ENCODE measurements around the gene FAM32A. TPM values are rescaled to one million over a fixed set of nuclear protein-coding genes. Genes with fewer than 3 reads are reported as not detected.

Gene FAM32A
- polyA plus RNA-seq, 1 of the 3 experiments (the other 2 are of a cell fraction) = 156 TPM

DNA sequence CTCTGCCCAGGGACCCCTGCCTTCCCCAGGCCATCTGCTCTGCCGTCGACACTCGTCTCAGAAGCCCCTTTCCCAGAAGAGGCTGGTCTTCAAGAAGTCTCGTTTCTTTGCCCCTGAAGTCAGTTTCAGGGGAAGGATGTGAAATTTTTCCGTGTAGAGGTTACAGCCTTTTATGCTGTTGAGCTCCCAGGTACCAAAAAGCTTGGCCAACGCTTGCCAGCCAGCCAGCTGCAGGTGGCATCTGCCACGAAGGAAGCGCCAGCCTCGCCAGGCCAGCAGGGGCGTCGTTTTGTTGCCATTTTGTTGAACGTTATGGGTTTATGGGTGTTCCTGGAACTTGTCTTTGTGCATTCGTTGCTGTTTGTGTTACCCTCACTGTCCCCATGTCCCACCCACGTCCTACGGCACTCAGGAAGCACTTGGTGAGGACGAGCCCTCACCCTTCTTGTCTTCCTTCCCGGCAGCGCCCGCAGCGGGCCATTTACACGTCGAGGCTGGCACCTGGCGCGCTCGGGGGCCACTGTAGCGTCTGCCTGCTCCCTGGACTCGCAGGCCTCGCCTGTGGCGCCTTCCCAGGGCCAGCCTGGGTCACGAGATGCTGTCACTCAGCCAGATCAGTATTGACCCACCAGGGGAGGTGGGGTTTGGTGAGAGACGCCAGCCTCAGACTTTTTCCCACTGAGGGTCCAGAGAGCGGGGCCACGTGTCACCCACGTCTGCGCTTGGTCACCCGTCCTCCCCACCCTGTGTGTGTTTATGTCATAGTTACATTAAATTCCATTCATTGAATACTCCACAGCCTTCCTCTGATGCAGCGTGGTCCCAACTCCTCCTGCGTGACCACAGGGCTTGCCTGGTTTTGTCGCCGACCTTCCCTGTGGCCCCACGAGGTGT lies 49.6 kb downstream of the FAM32A start:
- Histone ChIP-seq H3K79me2 (ENCODE audit: insufficient read depth) (no peaks in the 10 kb centered on the region), H3F3A (replicated peaks; ENCODE audit: insufficient read depth) (no peaks in the 10 kb centered on the region), H3K36me3 (replicated peaks in 1 of 2; ENCODE audit: control insufficient read depth in 1 of 2, insufficient read depth in 2 of 2, low read length in 1 of 2) (peaks cover 14 to 45% of the 10 kb centered on the region in 2 experiments), H3K27me3 (ENCODE audit: insufficient read depth) (no peaks in the 10 kb centered on the region), H2AFZ (ENCODE audit: low read depth) (no peak overlapping the region), H3K4me1 (ENCODE audit: control insufficient read depth in 1 of 2, insufficient read depth in 2 of 2, low read depth in 1 of 2, low read length in 1 of 2) (no peaks in the 10 kb centered on the region), H3K9ac (no peak overlapping the region), H3K4me3 (ENCODE audit: low read depth in 2 of 2, low read length in 1 of 2) (no peak overlapping the region), H3K9me3 (no peaks in the 10 kb centered on the region), H3K27ac (ENCODE audit: low read depth in 2 of 2, low read length in 1 of 2) (no peak overlapping the region), H3K9me2 (no peaks in the 10 kb centered on the region), H4K20me1 (ENCODE audit: insufficient read depth) (no peaks in the 10 kb centered on the region), H3K4me2 (no peak overlapping the region)
- ChIA-PET POLR2A (interaction anchor here (0.6 kb wide), 1 partner anchor 71 kb away, joined by 3 read pairs; no protein-coding TSS in a partner anchor), CTCF (interaction anchor here (0.8 to 0.9 kb wide), 2 partner anchors 8 to 11 kb away, joined by 3 read pairs; no protein-coding TSS in a partner anchor)
- no peak for TF ChIP-seq POLR2AphosphoS5 (IDR thresholded peaks at IDR 0.05; ENCODE audit: low read depth, low read length)
- no peak for TF ChIP-seq TCF12 (IDR thresholded peaks at IDR 0.05)
- TF ChIP-seq, protein P1, sequence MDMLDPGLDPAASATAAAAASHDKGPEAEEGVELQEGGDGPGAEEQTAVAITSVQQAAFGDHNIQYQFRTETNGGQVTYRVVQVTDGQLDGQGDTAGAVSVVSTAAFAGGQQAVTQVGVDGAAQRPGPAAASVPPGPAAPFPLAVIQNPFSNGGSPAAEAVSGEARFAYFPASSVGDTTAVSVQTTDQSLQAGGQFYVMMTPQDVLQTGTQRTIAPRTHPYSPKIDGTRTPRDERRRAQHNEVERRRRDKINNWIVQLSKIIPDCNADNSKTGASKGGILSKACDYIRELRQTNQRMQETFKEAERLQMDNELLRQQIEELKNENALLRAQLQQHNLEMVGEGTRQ (IDR thresholded peaks at IDR 0.05; ENCODE audit: borderline replicate concordance, low read depth, low read length) = no peak
- TF ChIP-seq FOXJ3 (CRISPR knock-in tag; IDR thresholded peaks at IDR 0.05) = no peak
- no peak for TF ChIP-seq YY1 (IDR thresholded peaks at IDR 0.05; ENCODE audit: low read depth)
- TF ChIP-seq NRF1 (IDR thresholded peaks at IDR 0.05; ENCODE audit: low read depth, low read length) = no peak
- TF ChIP-seq, protein P2, sequence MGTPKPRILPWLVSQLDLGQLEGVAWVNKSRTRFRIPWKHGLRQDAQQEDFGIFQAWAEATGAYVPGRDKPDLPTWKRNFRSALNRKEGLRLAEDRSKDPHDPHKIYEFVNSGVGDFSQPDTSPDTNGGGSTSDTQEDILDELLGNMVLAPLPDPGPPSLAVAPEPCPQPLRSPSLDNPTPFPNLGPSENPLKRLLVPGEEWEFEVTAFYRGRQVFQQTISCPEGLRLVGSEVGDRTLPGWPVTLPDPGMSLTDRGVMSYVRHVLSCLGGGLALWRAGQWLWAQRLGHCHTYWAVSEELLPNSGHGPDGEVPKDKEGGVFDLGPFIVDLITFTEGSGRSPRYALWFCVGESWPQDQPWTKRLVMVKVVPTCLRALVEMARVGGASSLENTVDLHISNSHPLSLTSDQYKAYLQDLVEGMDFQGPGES (IDR thresholded peaks at IDR 0.05; ENCODE audit: low read depth, low read length) = no peak
- TF ChIP-seq FOXM1 (IDR thresholded peaks at IDR 0.05; ENCODE audit: low read depth) = no peak
- TF ChIP-seq TEAD4 (IDR thresholded peaks at IDR 0.05; ENCODE audit: borderline replicate concordance, insufficient read depth) = no peak
- TF ChIP-seq, protein P3, sequence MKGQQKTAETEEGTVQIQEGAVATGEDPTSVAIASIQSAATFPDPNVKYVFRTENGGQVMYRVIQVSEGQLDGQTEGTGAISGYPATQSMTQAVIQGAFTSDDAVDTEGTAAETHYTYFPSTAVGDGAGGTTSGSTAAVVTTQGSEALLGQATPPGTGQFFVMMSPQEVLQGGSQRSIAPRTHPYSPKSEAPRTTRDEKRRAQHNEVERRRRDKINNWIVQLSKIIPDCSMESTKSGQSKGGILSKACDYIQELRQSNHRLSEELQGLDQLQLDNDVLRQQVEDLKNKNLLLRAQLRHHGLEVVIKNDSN (IDR thresholded peaks at IDR 0.05; ENCODE audit: borderline replicate concordance, low read depth) = no peak
- TF ChIP-seq RCOR1 (IDR thresholded peaks at IDR 0.05; ENCODE audit: low read length) = no peak
- TF ChIP-seq EZH2phosphoT487 (IDR thresholded peaks at IDR 0.05; ENCODE audit: borderline replicate concordance, low read depth) = no peak
- no peak for TF ChIP-seq TAF1 (IDR thresholded peaks at IDR 0.05; ENCODE audit: borderline replicate concordance, low read depth, low read length)
- no peak for TF ChIP-seq RFX5 (IDR thresholded peaks at IDR 0.05; ENCODE audit: low read length)
- no peak for TF ChIP-seq GATA2 (CRISPR knock-in tag; IDR thresholded peaks at IDR 0.05)
- 93% methylated on average over 37 of the region's 41 CpGs for WGBS (ENCODE audit: low lambda C conversion rate)
- peak; percentile 12 for DNase-seq

Data from SK-N-SH (cell line).